ENCODE data around the gene LRRC46. TPM values are rescaled to one million over a fixed set of nuclear protein-coding genes. Genes with fewer than 3 reads are reported as not detected.

The LRRC46 gene
- total and polyA plus RNA-seq, 10 of the 15 experiments (the other 5 are each of a cell fraction or from before 2014, with no cell fraction given) = 0.15 to 1.8 (median 0.38) TPM; not detected in 1

GRCh38 chr17:47840001-47840741 lies 8.7 kb downstream of the LRRC46 start:
- H3K36me3 ChIP-seq (ENCODE audit: control insufficient read depth in 2 of 2, insufficient read depth in 2 of 2, low read length in 1 of 2) = no peaks in the 10 kb centered on the region
- DNase-seq (ENCODE audit: low read depth, low spot score) (no peak), FAIRE-seq (no peak), ATAC-seq (no peak)
- ChIA-PET RAD21 (ENCODE audit: unreplicated experiment) (interaction anchor here (1.0 to 7.7 kb wide), 9 partner anchors 49 to 191 kb away, joined by 3 to 206 read pairs (median 8); partner anchors contain the start of genes CDK5RAP3, KPNB1, PNPO and SP2), CTCF (interaction anchor here (0.6 to 12.4 kb wide), 20 partner anchors 9 to 178 kb away, joined by 3 to 502 read pairs (median 4); partner anchors contain the start of genes CDK5RAP3, LRRC46, MRPL10 and OSBPL7), SMC1A (ENCODE audit: uncharacterized antibody, unreplicated experiment) (interaction anchor here (0.8 to 13.1 kb wide), 10 partner anchors 9 to 178 kb away, joined by 3 to 231 read pairs (median 7); partner anchors contain the start of genes CDK5RAP3, PNPO and SP2), POLR2A (interaction anchor here (0.6 to 1.9 kb wide), 5 partner anchors 14 to 101 kb away, joined by 4 to 12 read pairs (median 5); partner anchors contain the start of genes OSBPL7, PNPO and SP2)
- peak overlapping the region; percentile 74 for H3K9ac ChIP-seq (ENCODE audit: control insufficient read depth, insufficient read depth, low read length)
- peak overlapping the region; percentile 91 for H2AFZ ChIP-seq (ENCODE audit: control insufficient read depth, low read depth, low read length)
- in situ Hi-C loops (cut with MboI) = loop anchor here (5.0 to 10.0 kb wide), 3 partner anchors 52 to 785 kb away; partner anchors contain the start of gene HOXB9
- no TSS peak for BruUV-seq (replicated peaks)
- peak overlapping the region; percentile 72 for H3K4me2 ChIP-seq (ENCODE audit: control insufficient read depth, insufficient read depth)
- H3K79me2 ChIP-seq (ENCODE audit: control insufficient read depth, insufficient read depth, low read length) = no peaks in the 10 kb centered on the region
- H4K20me1 ChIP-seq (ENCODE audit: control insufficient read depth, insufficient read depth) = no peaks in the 10 kb centered on the region
- TF ChIP-seq, protein P1, sequence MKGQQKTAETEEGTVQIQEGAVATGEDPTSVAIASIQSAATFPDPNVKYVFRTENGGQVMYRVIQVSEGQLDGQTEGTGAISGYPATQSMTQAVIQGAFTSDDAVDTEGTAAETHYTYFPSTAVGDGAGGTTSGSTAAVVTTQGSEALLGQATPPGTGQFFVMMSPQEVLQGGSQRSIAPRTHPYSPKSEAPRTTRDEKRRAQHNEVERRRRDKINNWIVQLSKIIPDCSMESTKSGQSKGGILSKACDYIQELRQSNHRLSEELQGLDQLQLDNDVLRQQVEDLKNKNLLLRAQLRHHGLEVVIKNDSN (IDR thresholded peaks at IDR 0.05; ENCODE audit: borderline replicate concordance, extremely low read length, insufficient read depth, low read depth, low read length) = no peak
- TF ChIP-seq RFX5 (IDR thresholded peaks at IDR 0.05; ENCODE audit: low read depth, low read length) (no peak), BCL3 (IDR thresholded peaks at IDR 0.05; ENCODE audit: borderline replicate concordance, insufficient read depth, low read depth, low read length, poor library complexity, severe bottlenecking) (no peak), ETV6 (conservative IDR thresholded peaks at IDR 0.05 in 1 of 2, IDR thresholded peaks at IDR 0.05 in 1 of 2; ENCODE audit: borderline replicate concordance in 1 of 2, low read depth in 1 of 2) (no peak), ASH2L (IDR thresholded peaks at IDR 0.05; ENCODE audit: borderline replicate concordance, low read depth) (no peak), HCFC1 (IDR thresholded peaks at IDR 0.05; ENCODE audit: low read length) (no peak), RAD21 (IDR thresholded peaks at IDR 0.05; ENCODE audit: insufficient read depth, low read depth, low read length) (no peak), PAX8 (IDR thresholded peaks at IDR 0.05) (no peak), NFYB (IDR thresholded peaks at IDR 0.05; ENCODE audit: insufficient read depth, low read depth, low read length) (no peak), WRNIP1 (IDR thresholded peaks at IDR 0.05; ENCODE audit: borderline replicate concordance, low read depth, low read length) (no peak)
- WGBS (ENCODE audit: insufficient coverage, insufficient replicate concordance, low lambda C conversion rate, missing lambda C conversion rate) = 57% methylated on average over 17 of the region's 17 CpGs
- peak overlapping the region; percentile 74 for H3K4me3 ChIP-seq
- H3K27me3 ChIP-seq (replicated peaks in 1 of 2; ENCODE audit: control insufficient read depth in 2 of 2, insufficient read depth in 2 of 2, low read length in 1 of 2) = no peaks in the 10 kb centered on the region; a peak in 1 of 4 replicates
- peak overlapping the region; percentile 17; the same call in 1 of the 2 replicates for H3K27ac ChIP-seq (ENCODE audit: control insufficient read depth, insufficient read depth)
- H3K9me3 ChIP-seq (replicated peaks; ENCODE audit: control insufficient read depth, insufficient read depth, low read length) = no peaks in the 10 kb centered on the region
- intact Hi-C loops (cut with micrococcal nuclease; ENCODE audit: unreplicated experiment) = loop anchor here (2.0 kb wide), 1 partner anchor 101 kb away; the partner anchor contains the start of gene PNPO
- H3K4me1 ChIP-seq (ENCODE audit: control insufficient read depth, insufficient read depth, low read length) = peaks cover 22% of the 10 kb centered on the region
